HepG2 (cell line): ENCODE data around the gene EEF1A2. TPM values are rescaled to one million over a fixed set of nuclear protein-coding genes. Genes with fewer than 3 reads are reported as not detected.

Experiments used
- ATAC-seq: fragments of 200-7000 bp; cut with Tn5 transposase; 3 replicates; pipeline ENCODE4 v1.9.1; 2020; ENCODE audit warnings: mild to moderate bottlenecking, moderate library complexity
- BruUV-seq: library from RNA; stranded (reverse); fragments of 400-500 nt; replicated peaks from 2 replicates; lab custom pipeline; 2021; lab: Mats Ljungman, UMichigan
- CTCF ChIA-PET: fragments of 300-600 bp; formaldehyde crosslinking; extraction: SDS; loops from one replicate; lab custom pipeline; 2021; ENCODE audit warnings: low total read pairs, inconsistent platforms, low intra/inter-chr PET ratio; lab: Yijun Ruan, JAX
- POLR2A ChIA-PET: fragments of 350-600 bp; sonication (Branson Sonifier 250); formaldehyde crosslinking; loops from one replicate; lab custom pipeline; 2020; ENCODE audit warnings: antibody characterized with exemption, inconsistent platforms; lab: Yijun Ruan, JAX
- DNase-seq: peaks from one replicate; pipeline ENCODE4 v3.0.0-alpha.2; 2015; ENCODE audit warnings: low spot score
- FAIRE-seq: peaks from 3 replicates; lab custom pipeline; 2011; peaks lifted over from hg19 to GRCh38; lab: Jason Lieb, UNC
- H2AFZ ChIP-seq: one replicate; pipeline ENCODE4 v1.6.1; 2011; ENCODE audit warnings: low read length, inconsistent platforms
- H3K27ac ChIP-seq: fragments of 300-600 bp; 3 replicates; pipeline ENCODE4 v1.8.0; 2011; ENCODE audit warnings: mixed run types, mild to moderate bottlenecking, mixed read lengths, low read length, inconsistent platforms; ENCODE audit not compliant: insufficient read depth; ENCODE audit errors: extremely low read length
- H3K27me3 ChIP-seq, 2 experiments: fragments of 200-600 bp in 1 of 2; 2 replicates in 1 of 2; 3 replicates in 1 of 2; pipeline versions ENCODE4 v1.6.0 to v1.8.0; 2011; ENCODE audit warnings: low read length in 2 of 2, mild to moderate bottlenecking in 2 of 2, moderate library complexity in 2 of 2, inconsistent platforms in 1 of 2; ENCODE audit not compliant: insufficient read depth in 2 of 2, control insufficient read depth in 1 of 2
- H3K36me3 ChIP-seq, 2 experiments: fragments of 200-600 bp in 1 of 2; replicated peaks in 1 of 2; 2 replicates in 1 of 2; 3 replicates in 1 of 2; pipeline versions ENCODE4 v1.5.1 to v1.8.0; 2011; ENCODE audit warnings: low read length in 2 of 2, inconsistent platforms in 1 of 2; ENCODE audit not compliant: insufficient read depth in 2 of 2, control insufficient read depth in 1 of 2
- H3K4me1 ChIP-seq: 2 replicates; pipeline ENCODE4 v1.5.1; 2012; ENCODE audit warnings: low read length, inconsistent platforms; ENCODE audit not compliant: insufficient read depth
- H3K4me2 ChIP-seq: 2 replicates; pipeline ENCODE4 v1.6.0; 2011; ENCODE audit warnings: low read depth, low read length, inconsistent platforms
- H3K4me3 ChIP-seq, 3 experiments: fragments of 200-600 bp in 1 of 3; sonication (generic), shearing (Covaris generic) in 1 of 3; replicated peaks in 1 of 3; 2 replicates each; pipeline ENCODE4 v1.5.1; 2011 to 2016; ENCODE audit warnings: low read length in 3 of 3, inconsistent platforms in 2 of 3, low read depth in 2 of 3, mild to moderate bottlenecking in 2 of 3, control low read depth in 1 of 3, mixed read lengths in 1 of 3; ENCODE audit not compliant: insufficient read depth in 1 of 3
- H3K79me2 ChIP-seq: one replicate; pipeline ENCODE4 v1.6.1; 2011; ENCODE audit warnings: low read length, inconsistent platforms; ENCODE audit not compliant: insufficient read depth
- H3K9ac ChIP-seq: 2 replicates; pipeline ENCODE4 v1.6.0; 2011; ENCODE audit warnings: mild to moderate bottlenecking, low read depth, low read length, inconsistent platforms; ENCODE audit not compliant: insufficient read depth
- H3K9me3 ChIP-seq: 2 replicates; pipeline ENCODE4 v1.5.1; 2012; ENCODE audit warnings: mild to moderate bottlenecking, low read length
- H4K20me1 ChIP-seq: 2 replicates; pipeline ENCODE4 v1.6.0; 2011; ENCODE audit warnings: inconsistent platforms, mild to moderate bottlenecking, low read length, moderate library complexity; ENCODE audit not compliant: insufficient read depth
- CAMTA2 ChIP-seq: sonication (generic); formaldehyde crosslinking; IDR thresholded peaks from 2 replicates; pipeline ENCODE4 v1.4.0; 2020; ENCODE audit warnings: mild to moderate bottlenecking, missing genetic modification reagents, borderline replicate concordance
- ETV5 ChIP-seq: IDR thresholded peaks from 2 replicates; pipeline ENCODE4 v1.6.1; 2018; ENCODE audit warnings: missing biosample characterization, missing genetic modification reagents, inconsistent platforms, borderline replicate concordance
- HDAC6 ChIP-seq: fragments of 200-600 bp; sonication (generic); IDR thresholded peaks from 2 replicates; pipeline ENCODE4 v1.7.0; 2017; ENCODE audit warnings: mild to moderate bottlenecking, antibody characterized with exemption, low read length, low read depth
- KLF9 ChIP-seq: IDR thresholded peaks from 2 replicates; pipeline ENCODE4 v1.6.1; 2016; ENCODE audit warnings: low read depth
- SAFB2 ChIP-seq: sonication (generic); formaldehyde crosslinking; IDR thresholded peaks from 2 replicates; pipeline ENCODE4 v1.5.1; 2020; ENCODE audit warnings: missing genetic modification reagents, low read depth, mild to moderate bottlenecking, borderline replicate concordance
- SCMH1 ChIP-seq: sonication (generic); formaldehyde crosslinking; IDR thresholded peaks from 2 replicates; pipeline ENCODE4 v1.9.0; 2021; ENCODE audit warnings: missing genetic modification reagents, mild to moderate bottlenecking, borderline replicate concordance
- ZMYM2 ChIP-seq: sonication (generic); formaldehyde crosslinking; IDR thresholded peaks from 2 replicates; pipeline ENCODE4 v1.8.0; 2022; ENCODE audit warnings: mild to moderate bottlenecking, missing genetic modification reagents
- ZNF275 ChIP-seq: sonication (generic); formaldehyde crosslinking; IDR thresholded peaks from 2 replicates; pipeline ENCODE4 v1.8.0; 2022; ENCODE audit warnings: missing genetic modification reagents, mild to moderate bottlenecking, inconsistent platforms, borderline replicate concordance
- ZNF7 ChIP-seq: IDR thresholded peaks from 2 replicates; pipeline ENCODE4 v1.6.1; 2016; ENCODE audit warnings: missing biosample characterization, missing genetic modification reagents
- WGBS: methylation state at CpG from one replicate; pipeline ENCODE4 v1.1.6; 2017; ENCODE audit warnings: low lambda C conversion rate; 5-methylcytosine and 5-hydroxymethylcytosine counted together
- in situ Hi-C: cut with HindIII; loops from 2 replicates; pipeline ENCODE4 v1.10.0; 2017; ENCODE audit warnings: low pct_unique_long_range_greater_than_20kb; ENCODE audit not compliant: extremely low pct_ligation_motif_present
- intact Hi-C: fragments of 100-400 bp; cut with micrococcal nuclease; formaldehyde crosslinking; loops from one replicate; pipeline ENCODE4 v1.10.0; 2022; ENCODE audit not compliant: unreplicated experiment
- polyA plus RNA-seq, 8 experiments: library from polyadenylated mRNA; depleted of rRNA in 3 of 8; stranded (reverse) in 7 of 8; unstranded in 1 of 8; fragments of >200 nt; fragmentation: Illumina TruSeq in 4 of 8; extraction: Trizol in 4 of 8; gene quantifications; 2 replicates each; pipeline versions ENCODE4 v1.2.1 to v1.2.3, GENCODE V29; 2011 to 2016; ENCODE audit warnings: low read depth in 4 of 8, missing spikeins in 1 of 8, mixed read lengths in 1 of 8; ENCODE audit not compliant: insufficient read depth in 1 of 8
- total RNA-seq, 5 experiments: library from RNA; depleted of rRNA; stranded (reverse); fragments of >200 nt; fragmentation: Illumina TruSeq; extraction: Trizol; gene quantifications; 2 replicates each; pipeline ENCODE4 v1.2.3, GENCODE V29; 2016; ENCODE audit warnings: low read depth in 1 of 5
- TF ChIP-seq, protein P1 (sequence below): sonication (generic); formaldehyde crosslinking; IDR thresholded peaks from 2 replicates; pipeline ENCODE4 v1.8.0; 2022; ENCODE audit warnings: mild to moderate bottlenecking, missing genetic modification reagents, borderline replicate concordance

Gene EEF1A2
- total and polyA plus RNA-seq, 2 of the 13 experiments (the other 11 are each of a cell fraction or from before 2014, with no cell fraction given): 0.44 to 0.87 TPM

- BruUV-seq: no TSS peak
- Histone ChIP-seq H2AFZ (no peak overlapping the region), H3K36me3 (no peaks in the 10 kb centered on the region), H3K4me1 (no peaks in the 10 kb centered on the region), H3K27ac (no peak overlapping the region), H3K4me2 (no peak overlapping the region), H3K9me3 (no peaks in the 10 kb centered on the region), H3K4me3 (no peak overlapping the region), H4K20me1 (no peaks in the 10 kb centered on the region; the same call in 1 of the 2 replicates)
- intact Hi-C loops: no loop called here
- FAIRE-seq: no peak
- no peak for ATAC-seq
- WGBS: 29% methylated on average over 8 of the region's 8 CpGs
- POLR2A ChIA-PET: no interaction called here
- in situ Hi-C loops: no loop called here
- no peak for DNase-seq
- TF ChIP-seq ZNF7: no peak
- no peak for TF ChIP-seq HDAC6
- no peak for TF ChIP-seq ZNF275
- TF ChIP-seq, protein P1, sequence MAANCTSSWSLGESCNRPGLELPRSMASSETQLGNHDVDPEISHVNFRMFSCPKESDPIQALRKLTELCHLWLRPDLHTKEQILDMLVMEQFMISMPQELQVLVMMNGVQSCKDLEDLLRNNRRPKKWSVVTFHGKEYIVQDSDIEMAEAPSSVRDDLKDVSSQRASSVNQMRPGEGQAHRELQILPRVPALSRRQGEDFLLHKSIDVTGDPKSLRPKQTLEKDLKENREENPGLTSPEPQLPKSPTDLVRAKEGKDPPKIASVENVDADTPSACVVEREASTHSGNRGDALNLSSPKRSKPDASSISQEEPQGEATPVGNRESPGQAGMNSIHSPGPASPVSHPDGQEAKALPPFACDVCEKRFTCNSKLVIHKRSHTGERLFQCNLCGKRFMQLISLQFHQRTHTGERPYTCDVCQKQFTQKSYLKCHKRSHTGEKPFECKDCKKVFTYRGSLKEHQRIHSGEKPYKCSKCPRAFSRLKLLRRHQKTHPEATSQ (CRISPR knock-in tag): no peak
- TF ChIP-seq KLF9 (CRISPR knock-in tag): no peak
- no peak for TF ChIP-seq SAFB2
- no peak for TF ChIP-seq SCMH1
- no peak for TF ChIP-seq ETV5 (CRISPR knock-in tag)
- no peak for TF ChIP-seq ZMYM2 (CRISPR knock-in tag)
- TF ChIP-seq CAMTA2 (CRISPR knock-in tag): no peak
- TF ChIP-seq, all 625 proteins: peak for 0
- no peak overlapping the region for H3K9ac ChIP-seq
- CTCF ChIA-PET: no interaction called here
- H3K79me2 ChIP-seq: no peaks in the 10 kb centered on the region
- peaks cover 20 to 90% of the 10 kb centered on the region in 2 experiments; a peak in 4 of 5 replicates for H3K27me3 ChIP-seq
Measured at GRCh38 chr20:63505281-63505680, 6.4 kb upstream of the EEF1A2 start.
